Colonic mucosa (tissue), 4 donors: ENCODE data around the gene NAP1L5. TPM values are rescaled to one million over a fixed set of nuclear protein-coding genes. Genes with fewer than 3 reads are reported as not detected.

Experiments used
- DNase-seq: peaks from one replicate; pipeline ENCODE4 v3.0.0-alpha.2; 2020
- H3K27ac ChIP-seq: fragments of 200-600 bp; one replicate; pipeline ENCODE4 v1.8.0; 2021
- H3K27me3 ChIP-seq: fragments of 200-600 bp; one replicate; pipeline ENCODE4 v1.8.0; 2021
- H3K36me3 ChIP-seq: fragments of 200-600 bp; one replicate; pipeline ENCODE4 v1.8.0; 2021
- H3K4me1 ChIP-seq: fragments of 200-600 bp; one replicate; pipeline ENCODE4 v1.8.0; 2021; ENCODE audit warnings: mild to moderate bottlenecking
- H3K4me3 ChIP-seq: fragments of 200-600 bp; one replicate; pipeline ENCODE4 v1.8.0; 2021
- H3K9ac ChIP-seq, 2 donors: one replicate each; pipeline ENCODE4 v1.7.0; 2013; ENCODE audit warnings: control low read depth in 2 of 2, low read depth in 2 of 2, low read length in 2 of 2
- H3K9me3 ChIP-seq: fragments of 200-600 bp; one replicate; pipeline ENCODE4 v1.8.0; 2021
- intact Hi-C: fragments of 100-400 bp; cut with DNase I; formaldehyde crosslinking; loops from one replicate; pipeline ENCODE4 v1.14.1; 2022
- total RNA-seq, 2 donors: library from RNA; stranded (reverse); fragmentation: NEBNext Ultra II Directional in 1 of 2; extraction: Animal tissue kit (Norgen Biotek cat#: 25700) in 1 of 2; gene quantifications; one replicate each; pipeline ENCODE4 v1.2.1, GENCODE V29; 2021
- TF ChIP-seq, protein P1 (sequence below): fragments of 200-600 bp; IDR thresholded peaks from one replicate; pipeline ENCODE4 v1.8.0; 2022; ENCODE audit warnings: antibody characterized with exemption, mild to moderate bottlenecking
- donor health status: healthy.
- donor health status: DM: no; HTN: no; CAD: no.
- donor health status: DM: no; HTN: no; CAD: no.

NAP1L5 gene
- total RNA-seq, 2 donors from 2014 or later = 1.5 to 2.4 TPM

DNA sequence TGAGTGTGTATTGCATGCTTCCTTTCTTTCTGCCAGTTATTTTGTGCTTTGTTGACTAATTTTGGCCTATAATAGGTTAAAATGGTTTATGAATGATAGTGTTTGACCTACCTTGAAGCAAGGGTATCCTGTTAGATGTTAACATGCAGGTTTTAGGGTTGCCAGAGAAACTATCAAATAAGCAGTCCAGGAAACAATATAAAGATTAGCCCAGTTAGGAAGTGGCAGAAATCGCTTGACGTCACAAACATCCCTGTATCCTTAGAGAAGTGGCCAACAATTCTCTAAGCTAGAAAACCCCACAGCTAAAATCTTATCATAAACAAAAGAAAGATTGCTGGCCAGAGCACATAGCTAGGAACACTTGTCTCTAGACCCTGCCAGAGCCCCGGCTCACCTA lies 3.8 kb downstream of the NAP1L5 start:
- intact Hi-C loops = no loop called here
- Histone ChIP-seq H3K36me3 (peaks cover 5% of the 10 kb centered on the region), H3K4me3 (no peak overlapping the region), H3K27me3 (no peaks in the 10 kb centered on the region), H3K4me1 (no peaks in the 10 kb centered on the region), H3K27ac (no peak overlapping the region), H3K9me3 (no peaks in the 10 kb centered on the region), H3K9ac (no peak overlapping the region)
- TF ChIP-seq, protein P1, sequence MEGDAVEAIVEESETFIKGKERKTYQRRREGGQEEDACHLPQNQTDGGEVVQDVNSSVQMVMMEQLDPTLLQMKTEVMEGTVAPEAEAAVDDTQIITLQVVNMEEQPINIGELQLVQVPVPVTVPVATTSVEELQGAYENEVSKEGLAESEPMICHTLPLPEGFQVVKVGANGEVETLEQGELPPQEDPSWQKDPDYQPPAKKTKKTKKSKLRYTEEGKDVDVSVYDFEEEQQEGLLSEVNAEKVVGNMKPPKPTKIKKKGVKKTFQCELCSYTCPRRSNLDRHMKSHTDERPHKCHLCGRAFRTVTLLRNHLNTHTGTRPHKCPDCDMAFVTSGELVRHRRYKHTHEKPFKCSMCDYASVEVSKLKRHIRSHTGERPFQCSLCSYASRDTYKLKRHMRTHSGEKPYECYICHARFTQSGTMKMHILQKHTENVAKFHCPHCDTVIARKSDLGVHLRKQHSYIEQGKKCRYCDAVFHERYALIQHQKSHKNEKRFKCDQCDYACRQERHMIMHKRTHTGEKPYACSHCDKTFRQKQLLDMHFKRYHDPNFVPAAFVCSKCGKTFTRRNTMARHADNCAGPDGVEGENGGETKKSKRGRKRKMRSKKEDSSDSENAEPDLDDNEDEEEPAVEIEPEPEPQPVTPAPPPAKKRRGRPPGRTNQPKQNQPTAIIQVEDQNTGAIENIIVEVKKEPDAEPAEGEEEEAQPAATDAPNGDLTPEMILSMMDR = no peak
- no peak for DNase-seq

DNA sequence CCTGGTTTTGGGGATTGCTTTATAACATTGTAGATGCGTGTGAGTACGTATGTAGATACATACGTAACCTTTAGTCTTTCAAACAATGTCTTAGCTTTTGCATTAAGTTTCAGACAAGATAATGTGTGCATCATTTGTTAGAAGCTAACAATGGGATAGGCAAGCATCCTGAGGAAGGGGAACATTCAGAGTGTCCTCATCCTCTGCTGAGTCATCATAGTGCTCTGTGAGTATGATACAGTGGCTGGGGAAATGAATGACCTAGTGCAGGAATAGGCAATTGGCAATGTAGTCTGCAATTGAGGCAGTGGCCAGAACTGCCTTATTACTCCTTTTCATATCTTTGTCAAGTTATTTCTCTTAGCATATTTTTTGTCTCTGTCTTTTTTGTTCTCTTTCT lies 7.3 kb downstream of the NAP1L5 start:
- no peak overlapping the region for H3K9ac ChIP-seq
- H3K4me3 ChIP-seq = no peak overlapping the region
- intact Hi-C loops = no loop called here
- H3K27ac ChIP-seq = no peak overlapping the region
- TF ChIP-seq, protein P1 = no peak
- H3K36me3 ChIP-seq = peaks cover 5% of the 10 kb centered on the region
- H3K4me1 ChIP-seq = no peaks in the 10 kb centered on the region
- DNase-seq = no peak
- H3K27me3 ChIP-seq = no peaks in the 10 kb centered on the region
- no peaks in the 10 kb centered on the region for H3K9me3 ChIP-seq

DNA sequence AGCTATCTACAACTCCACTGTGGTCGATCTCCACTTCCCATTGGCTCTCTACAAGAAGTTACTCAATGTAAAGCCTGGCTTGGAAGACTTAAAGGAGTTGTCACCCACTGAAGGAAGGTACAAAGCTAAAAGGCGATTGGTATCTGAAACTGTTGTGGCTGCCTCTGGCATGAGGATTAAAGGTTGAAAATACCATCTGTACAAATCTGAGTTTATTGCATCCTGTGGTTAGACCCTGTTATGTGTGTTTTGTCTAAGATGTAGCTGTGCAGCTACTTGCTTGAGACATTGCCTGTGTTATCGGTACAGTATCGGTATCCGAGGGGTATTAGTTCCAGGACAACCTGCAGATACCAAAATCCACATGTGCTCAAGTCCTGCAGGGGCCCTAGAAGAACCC lies 16.4 kb downstream of the NAP1L5 start:
- no peak overlapping the region for H3K27ac ChIP-seq
- no peaks in the 10 kb centered on the region for H3K27me3 ChIP-seq
- H3K9ac ChIP-seq = no peak overlapping the region
- H3K9me3 ChIP-seq = no peaks in the 10 kb centered on the region
- DNase-seq = no peak
- TF ChIP-seq, protein P1 = no peak
- no peaks in the 10 kb centered on the region for H3K36me3 ChIP-seq
- intact Hi-C loops = no loop called here
- no peak overlapping the region for H3K4me3 ChIP-seq
- H3K4me1 ChIP-seq = no peaks in the 10 kb centered on the region

DNA sequence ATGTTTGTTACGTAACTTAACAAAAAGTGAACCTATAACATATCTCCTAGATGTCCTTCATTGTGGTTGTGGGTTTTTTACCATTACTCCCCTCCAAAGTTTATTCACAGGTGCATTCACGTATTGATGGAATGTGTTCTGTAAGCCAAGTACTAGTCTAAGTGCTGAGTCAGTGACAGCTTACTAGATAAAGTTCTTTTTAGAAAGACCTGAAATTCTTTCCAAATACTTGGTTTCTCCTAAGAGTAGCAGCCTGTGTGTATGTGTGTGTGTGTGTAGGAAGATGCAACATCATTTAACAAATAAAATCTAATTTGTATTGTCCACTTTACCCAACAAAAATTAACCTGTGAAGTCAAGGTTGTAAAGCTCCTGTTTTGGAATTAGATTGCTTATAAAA lies 22.1 kb downstream of the NAP1L5 start:
- Histone ChIP-seq H3K36me3 (no peaks in the 10 kb centered on the region), H3K4me3 (no peak overlapping the region), H3K4me1 (no peaks in the 10 kb centered on the region), H3K27me3 (no peaks in the 10 kb centered on the region), H3K27ac (no peak overlapping the region), H3K9me3 (no peaks in the 10 kb centered on the region), H3K9ac (no peak overlapping the region)
- TF ChIP-seq, protein P1 = no peak
- DNase-seq = no peak
- intact Hi-C loops = no loop called here

DNA sequence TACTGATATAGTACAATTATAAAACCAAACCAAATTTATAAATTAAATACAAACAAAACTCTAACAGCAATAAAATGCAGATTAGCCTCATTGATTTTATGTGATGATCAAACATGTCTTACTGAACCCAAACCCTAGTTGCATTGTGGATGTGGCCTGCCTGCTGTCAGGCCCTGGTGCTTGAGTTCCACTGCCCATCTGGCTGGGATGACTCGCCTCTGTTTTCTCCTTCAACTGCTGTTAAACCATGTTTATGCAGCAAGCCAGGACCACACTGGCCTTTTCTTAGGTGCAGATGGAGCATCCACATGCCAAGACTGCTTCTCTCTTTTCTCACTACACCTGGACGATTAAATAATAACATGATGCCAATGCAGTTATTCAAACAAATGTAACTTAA lies 22.6 kb downstream of the NAP1L5 start:
- H3K4me1 ChIP-seq = no peaks in the 10 kb centered on the region
- no peaks in the 10 kb centered on the region for H3K27me3 ChIP-seq
- H3K9me3 ChIP-seq = no peaks in the 10 kb centered on the region
- no peak for DNase-seq
- no peaks in the 10 kb centered on the region for H3K36me3 ChIP-seq
- no peak overlapping the region for H3K27ac ChIP-seq
- TF ChIP-seq, protein P1 = no peak
- intact Hi-C loops = no loop called here
- H3K4me3 ChIP-seq = no peak overlapping the region
- no peak overlapping the region for H3K9ac ChIP-seq

DNA sequence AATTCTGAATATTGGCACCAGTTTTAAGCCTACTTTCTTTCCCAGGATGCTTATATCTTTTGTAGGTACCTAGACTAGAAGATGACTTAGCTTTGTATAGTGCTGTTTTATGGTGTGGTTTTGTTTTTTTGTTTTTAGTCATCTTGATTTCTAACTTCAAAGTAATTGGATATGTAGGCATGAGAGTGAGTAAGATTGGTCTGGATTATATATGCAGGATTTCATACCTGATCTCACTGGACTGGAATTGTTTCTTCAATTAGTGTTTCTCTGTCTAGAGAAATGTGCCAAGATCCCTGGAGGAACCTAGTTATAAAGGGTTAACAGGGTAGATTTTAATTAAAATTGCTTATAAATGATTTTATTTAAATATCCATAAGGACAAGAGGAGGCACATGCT lies 23.1 kb downstream of the NAP1L5 start:
- Histone ChIP-seq H3K27me3 (no peaks in the 10 kb centered on the region), H3K4me3 (no peak overlapping the region), H3K9ac (no peak overlapping the region), H3K27ac (no peak overlapping the region), H3K4me1 (no peaks in the 10 kb centered on the region), H3K36me3 (no peaks in the 10 kb centered on the region), H3K9me3 (no peaks in the 10 kb centered on the region)
- TF ChIP-seq, protein P1 = no peak
- intact Hi-C loops = no loop called here
- no peak for DNase-seq
